H9 (cell line): Measurements from ENCODE around the gene GGT5. TPM values are rescaled to one million over a fixed set of nuclear protein-coding genes. Genes with fewer than 3 reads are reported as not detected.
"Not testable (repeated sequence)": the region's sequence is repeated elsewhere in the genome, so short reads cannot be mapped to it uniquely, and the experiment has no call there.

Source experiments
- DNase-seq: peaks from one replicate; pipeline ENCODE4 v3.0.0-alpha.2; 2017
- H2AFZ ChIP-seq: one replicate; pipeline ENCODE4 v1.6.1; 2013; ENCODE audit warnings: mild to moderate bottlenecking, low read length, control low read depth, moderate library complexity
- H2AK5ac ChIP-seq: 2 replicates; pipeline ENCODE4 v1.6.1; 2013; ENCODE audit warnings: low read length, control low read depth, mixed read lengths; ENCODE audit not compliant: insufficient read length
- H2BK120ac ChIP-seq: one replicate; pipeline ENCODE4 v1.6.1; 2013; ENCODE audit warnings: low read depth, mild to moderate bottlenecking, low read length, control low read depth, inconsistent platforms; ENCODE audit not compliant: poor library complexity, severe bottlenecking
- H2BK12ac ChIP-seq: 2 replicates; pipeline ENCODE4 v1.6.1; 2013; ENCODE audit warnings: low read length, control low read depth, mixed read lengths, low read depth; ENCODE audit not compliant: insufficient read length
- H2BK15ac ChIP-seq: 2 replicates; pipeline ENCODE4 v1.6.1; 2013; ENCODE audit warnings: low read depth, low read length, control low read depth
- H2BK20ac ChIP-seq: one replicate; pipeline ENCODE4 v1.6.1; 2013; ENCODE audit warnings: low read depth, mild to moderate bottlenecking, low read length, control low read depth, inconsistent platforms; ENCODE audit not compliant: poor library complexity, severe bottlenecking
- H2BK5ac ChIP-seq: 2 replicates; pipeline ENCODE4 v1.6.1; 2013; ENCODE audit warnings: low read length, control low read depth, mixed read lengths; ENCODE audit not compliant: insufficient read length
- H3K14ac ChIP-seq: 2 replicates; pipeline ENCODE4 v1.6.1; 2013; ENCODE audit warnings: low read length, control low read depth; ENCODE audit not compliant: insufficient read depth
- H3K18ac ChIP-seq: 2 replicates; pipeline ENCODE4 v1.6.1; 2013; ENCODE audit warnings: low read depth, mild to moderate bottlenecking, mixed read lengths, low read length, control low read depth; ENCODE audit not compliant: insufficient read length
- H3K23ac ChIP-seq: 2 replicates; pipeline ENCODE4 v1.6.1; 2013; ENCODE audit warnings: low read length, control low read depth, mixed read lengths, low read depth; ENCODE audit not compliant: insufficient read length
- H3K23me2 ChIP-seq: 2 replicates; pipeline ENCODE4 v1.6.1; 2013; ENCODE audit warnings: low read depth, mild to moderate bottlenecking, mixed read lengths, low read length, control low read depth; ENCODE audit not compliant: insufficient read length, poor library complexity, severe bottlenecking
- H3K27ac ChIP-seq: 2 replicates; pipeline ENCODE4 v1.5.1; 2013; ENCODE audit warnings: low read length, control low read depth, mixed read lengths, low read depth; ENCODE audit not compliant: insufficient read length
- H3K27me3 ChIP-seq: 2 replicates; pipeline ENCODE4 v1.6.1; 2013; ENCODE audit warnings: low read length, control low read depth, inconsistent platforms; ENCODE audit not compliant: insufficient read depth
- H3K4ac ChIP-seq: 2 replicates; pipeline ENCODE4 v1.6.1; 2013; ENCODE audit warnings: low read depth, mild to moderate bottlenecking, control low read depth, inconsistent platforms, low read length, moderate library complexity
- H3K4me1 ChIP-seq: 2 replicates; pipeline ENCODE4 v1.6.1; 2013; ENCODE audit warnings: low read length, control low read depth, inconsistent platforms; ENCODE audit not compliant: insufficient read depth
- H3K4me2 ChIP-seq: 2 replicates; pipeline ENCODE4 v1.6.1; 2013; ENCODE audit warnings: low read length, control low read depth, mixed read lengths; ENCODE audit not compliant: insufficient read length, insufficient read depth
- H3K56ac ChIP-seq: 2 replicates; pipeline ENCODE4 v1.6.1; 2013; ENCODE audit warnings: low read depth, mild to moderate bottlenecking, mixed read lengths, low read length, control low read depth; ENCODE audit not compliant: insufficient read length
- H3K79me1 ChIP-seq: 2 replicates; pipeline ENCODE4 v1.6.1; 2013; ENCODE audit warnings: low read depth, mild to moderate bottlenecking, moderate library complexity, low read length, control low read depth, inconsistent platforms; ENCODE audit not compliant: insufficient read depth, poor library complexity, severe bottlenecking
- H3K79me2 ChIP-seq: 2 replicates; pipeline ENCODE4 v1.6.1; 2013; ENCODE audit warnings: low read length, control low read depth, inconsistent platforms; ENCODE audit not compliant: insufficient read depth
- H3K9ac ChIP-seq: 2 replicates; pipeline ENCODE4 v1.6.1; 2013; ENCODE audit warnings: low read length, control low read depth, mixed read lengths; ENCODE audit not compliant: insufficient read length; ENCODE audit errors: extremely low read depth
- H3K9me3 ChIP-seq: one replicate; pipeline ENCODE4 v1.6.1; 2013; ENCODE audit warnings: low read depth, low read length, inconsistent platforms; ENCODE audit not compliant: control insufficient read depth
- H3T11ph ChIP-seq: one replicate; pipeline ENCODE4 v1.6.1; 2013; ENCODE audit warnings: mild to moderate bottlenecking, low read length, control low read depth, inconsistent platforms
- H4K20me1 ChIP-seq: one replicate; pipeline ENCODE4 v1.6.1; 2013; ENCODE audit not compliant: control insufficient read depth, insufficient read length, insufficient read depth
- H4K5ac ChIP-seq: 2 replicates; pipeline ENCODE4 v1.6.1; 2013; ENCODE audit warnings: low read depth, mild to moderate bottlenecking, mixed read lengths, low read length, control low read depth; ENCODE audit not compliant: insufficient read length
- H4K8ac ChIP-seq: replicated peaks from 2 replicates; pipeline ENCODE4 v1.6.1; 2013; ENCODE audit warnings: low read length, control low read depth, mixed read lengths, low read depth; ENCODE audit not compliant: insufficient read length
- H4K91ac ChIP-seq: 2 replicates; pipeline ENCODE4 v1.6.1; 2013; ENCODE audit warnings: low read depth, mild to moderate bottlenecking, moderate library complexity, mixed read lengths, low read length, control low read depth; ENCODE audit not compliant: insufficient read length
- H3K27ac Mint-ChIP-seq, 3 experiments: 2 replicates in 2 of 3; 3 replicates in 1 of 3; pipeline ENCODE4 v1.8.0; 2020 to 2021; ENCODE audit warnings: mixed read lengths in 3 of 3, mild to moderate bottlenecking in 1 of 3, moderate library complexity in 1 of 3
- H3K27me3 Mint-ChIP-seq: 2 replicates; pipeline ENCODE4 v1.8.0; 2021; ENCODE audit warnings: low read depth, mild to moderate bottlenecking, moderate library complexity, mixed read lengths
- H3K36me3 Mint-ChIP-seq, 3 experiments: 2 replicates in 2 of 3; 3 replicates in 1 of 3; pipeline ENCODE4 v1.8.0; 2020 to 2021; ENCODE audit warnings: low read depth in 3 of 3, mixed read lengths in 3 of 3; ENCODE audit not compliant: insufficient read depth in 1 of 3
- H3K4me1 Mint-ChIP-seq, 2 experiments: 2 replicates each; pipeline ENCODE4 v1.8.0; 2020; ENCODE audit warnings: mixed read lengths in 2 of 2
- H3K4me3 Mint-ChIP-seq, 2 experiments: 2 replicates in 1 of 2; 3 replicates in 1 of 2; pipeline ENCODE4 v1.8.0; 2020 to 2021; ENCODE audit warnings: mild to moderate bottlenecking in 2 of 2, mixed read lengths in 2 of 2, moderate library complexity in 1 of 2
- H3K9me3 Mint-ChIP-seq, 2 experiments: 2 replicates in 1 of 2; 3 replicates in 1 of 2; pipeline ENCODE4 v1.8.0; 2020; ENCODE audit warnings: mild to moderate bottlenecking in 2 of 2, mixed read lengths in 2 of 2, moderate library complexity in 1 of 2
- WGBS: extraction: QIAGEN DNeasy Blood & Tissue Kit; methylation state at CpG from one replicate; pipeline ENCODE4 v1.1.7; 2013; ENCODE audit warnings: missing lambda C conversion rate, low lambda C conversion rate, mixed read lengths; ENCODE audit not compliant: insufficient read length; ENCODE audit errors: extremely low coverage; 5-methylcytosine and 5-hydroxymethylcytosine counted together
- total RNA-seq: library from RNA; stranded (reverse); gene quantifications from 2 replicates; pipeline ENCODE4 v1.2.1, GENCODE V29; 2021

GGT5 gene
- total RNA-seq, 1 experiment from 2014 or later, result 0.20 TPM

DNA sequence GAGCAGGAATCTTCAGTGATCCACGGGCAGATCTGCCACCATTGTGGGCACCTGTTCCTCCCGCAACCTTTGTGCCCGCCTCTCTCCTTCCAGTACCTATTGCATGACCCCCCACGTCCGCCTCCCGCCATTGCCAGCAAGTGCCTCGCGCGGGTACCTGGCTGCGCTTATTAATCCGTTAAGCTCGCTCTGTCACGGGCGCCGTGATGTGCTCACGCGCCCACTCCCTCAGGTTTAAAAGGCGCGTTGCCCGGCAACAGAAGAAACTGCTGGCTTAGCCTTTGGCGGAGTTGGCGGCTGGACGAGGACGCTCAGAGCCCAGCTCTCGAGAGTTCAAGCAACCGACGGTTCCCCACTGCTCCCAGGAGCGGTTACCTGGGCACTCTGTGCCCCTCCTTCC is 6.4 kb upstream of the GGT5 start:
- not testable (repeated sequence) for H2BK5ac ChIP-seq, H3K9me3 Mint-ChIP-seq

DNA sequence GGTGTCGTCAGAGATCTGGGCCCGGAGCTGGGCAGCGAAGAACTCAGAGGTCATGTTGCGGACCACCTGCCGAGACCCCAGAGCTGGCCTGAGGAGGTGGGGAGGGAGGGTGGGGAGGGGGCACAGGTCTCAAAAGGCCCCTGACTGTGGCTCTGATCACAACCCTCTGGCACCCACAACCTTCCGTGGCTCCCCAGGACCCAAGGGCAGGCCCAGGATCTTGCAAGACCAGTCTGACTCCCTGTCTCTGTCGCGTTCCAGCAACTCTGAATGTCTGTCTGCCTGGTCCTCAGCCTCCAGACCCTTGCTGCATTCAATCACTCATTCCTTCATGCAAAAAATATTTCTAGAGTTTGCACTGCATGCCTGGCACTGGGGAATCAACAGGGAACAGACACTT is 4.5 kb upstream of the GGT5 start:
- not testable (repeated sequence) for H3K4me3 Mint-ChIP-seq, H3K9me3 Mint-ChIP-seq, H3K14ac ChIP-seq, H3K4me1 Mint-ChIP-seq, H3K27ac Mint-ChIP-seq, DNase-seq, H4K20me1 ChIP-seq, H4K5ac ChIP-seq, H3K9me3 ChIP-seq, H3K9ac ChIP-seq, H2BK20ac ChIP-seq, H3K4me2 ChIP-seq, H3K4ac ChIP-seq, H3K27me3 Mint-ChIP-seq, H3K23ac ChIP-seq, H2BK5ac ChIP-seq, H2BK12ac ChIP-seq, H3K23me2 ChIP-seq, H3T11ph ChIP-seq, H3K79me2 ChIP-seq, H4K8ac ChIP-seq, H4K91ac ChIP-seq, H3K79me1 ChIP-seq, H3K56ac ChIP-seq, H2BK15ac ChIP-seq, H3K27ac ChIP-seq, H3K4me1 ChIP-seq, H3K18ac ChIP-seq, H2BK120ac ChIP-seq, H2AK5ac ChIP-seq, H3K36me3 Mint-ChIP-seq, H2AFZ ChIP-seq, H3K27me3 ChIP-seq
- no CpG with 5 or more reads among the region's 8 CpGs for WGBS

More for the DNA sequence above, 6.4 kb upstream of the GGT5 start:
- H2BK20ac ChIP-seq, H3K79me1 ChIP-seq, H3K4me2 ChIP-seq, H2BK12ac ChIP-seq, H3K23ac ChIP-seq, H3K4me3 Mint-ChIP-seq, H4K8ac ChIP-seq, H3K14ac ChIP-seq, H3K79me2 ChIP-seq, H3K9me3 ChIP-seq, H3K18ac ChIP-seq, H3K27ac ChIP-seq, H3K4ac ChIP-seq, H3K23me2 ChIP-seq, H3K4me1 ChIP-seq, H3K56ac ChIP-seq, DNase-seq, H3K27me3 Mint-ChIP-seq, H4K5ac ChIP-seq, H2BK120ac ChIP-seq, H2BK15ac ChIP-seq, H4K91ac ChIP-seq, H3K9ac ChIP-seq, H3K36me3 Mint-ChIP-seq, H2AFZ ChIP-seq, H3K27me3 ChIP-seq, H3T11ph ChIP-seq, H3K27ac Mint-ChIP-seq, H3K4me1 Mint-ChIP-seq, H2AK5ac ChIP-seq, H4K20me1 ChIP-seq: not testable (repeated sequence)
- WGBS, result no CpG with 5 or more reads among the region's 28 CpGs
